ENCODE results near the gene GHRHR.

GHRHR gene

GRCh38 chr7:30968294-30968693, 4.5 kb downstream of the GHRHR start:
- no peak for DNase-seq (ENCODE audit: low read depth in 1 of 2, low spot score in 1 of 2)

GRCh38 chr7:30968747-30969603, 5.2 kb downstream of the GHRHR start:
- DNase-seq (ENCODE audit: low read depth in 1 of 2, low spot score in 1 of 2), result no peak

GRCh38 chr7:30969604-30969970, 5.8 kb downstream of the GHRHR start:
- DNase-seq (ENCODE audit: low read depth in 1 of 2, low spot score in 1 of 2), result no peak

- no peak for DNase-seq (ENCODE audit: low read depth in 1 of 2, low spot score in 1 of 2)
These were observed 6.3 kb downstream of the GHRHR start for GRCh38 chr7:30970074-30970473.

- DNase-seq (ENCODE audit: low read depth in 1 of 2, low spot score in 1 of 2), result no peak
These were observed 6.9 kb downstream of the GHRHR start for GRCh38 chr7:30970594-30971094.

- DNase-seq (ENCODE audit: low read depth in 1 of 2, low spot score in 1 of 2), result no peak
These were observed 7.7 kb downstream of the GHRHR start for GRCh38 chr7:30971440-30971839.

- no peak for DNase-seq (ENCODE audit: low read depth in 1 of 2, low spot score in 1 of 2)
These were observed 8.2 kb downstream of the GHRHR start for GRCh38 chr7:30971840-30972563.

GRCh38 chr7:30973292-30973691, 9.5 kb downstream of the GHRHR start:
- no peak for DNase-seq (ENCODE audit: low read depth in 1 of 2, low spot score in 1 of 2)

GRCh38 chr7:30973791-30974604, 10.2 kb downstream of the GHRHR start:
- DNase-seq (ENCODE audit: low read depth in 1 of 2, low spot score in 1 of 2), result no peak

GRCh38 chr7:30974605-30975255, 11.0 kb downstream of the GHRHR start:
- peak in 1 of 2 donors; percentile 10 for DNase-seq (ENCODE audit: low read depth in 1 of 2, low spot score in 1 of 2)

GRCh38 chr7:30975256-30975899, 11.6 kb downstream of the GHRHR start:
- DNase-seq (ENCODE audit: low read depth in 1 of 2, low spot score in 1 of 2), result no peak

GRCh38 chr7:30976381-30976780, 12.6 kb downstream of the GHRHR start:
- no peak for DNase-seq (ENCODE audit: low read depth in 1 of 2, low spot score in 1 of 2)

- DNase-seq (ENCODE audit: low read depth in 1 of 2, low spot score in 1 of 2), result no peak
These were observed 13.5 kb downstream of the GHRHR start for GRCh38 chr7:30977222-30977621.

GRCh38 chr7:30977896-30978564, 14.3 kb downstream of the GHRHR start:
- DNase-seq (ENCODE audit: low read depth in 1 of 2, low spot score in 1 of 2), result no peak

GRCh38 chr7:30979027-30979426, 15.3 kb downstream of the GHRHR start:
- no peak for DNase-seq (ENCODE audit: low read depth in 1 of 2, low spot score in 1 of 2)

- DNase-seq (ENCODE audit: low read depth in 1 of 2, low spot score in 1 of 2), result no peak
These were observed 16.4 kb downstream of the GHRHR start for GRCh38 chr7:30980194-30980593.

GRCh38 chr7:30980751-30981150, 17.0 kb downstream of the GHRHR start:
- DNase-seq (ENCODE audit: low read depth in 1 of 2, low spot score in 1 of 2), result no peak

GRCh38 chr7:30983042-30983913, 19.5 kb downstream of the GHRHR start:
- DNase-seq (ENCODE audit: low read depth in 1 of 2, low spot score in 1 of 2), result peak; percentile 54 to 62

- no peak for DNase-seq (ENCODE audit: low read depth in 1 of 2, low spot score in 1 of 2)
These were observed 20.1 kb downstream of the GHRHR start for GRCh38 chr7:30983914-30984247.

All from activated CD4-positive, alpha-beta T cell treated with anti-CD3 and anti-CD28 coated beads, Interleukin-2, amount 50 U/mL, for 24 hours (primary cell).